DOHH2 (cell line): ENCODE data around the gene SEC14L3.

Source experiments
- H3F3A ChIP-seq: fragments of 200-600 bp; sonication (generic), shearing (Covaris generic); 2 replicates; pipeline ENCODE4 v1.6.0; 2016; ENCODE audit warnings: antibody characterized with exemption, mild to moderate bottlenecking; ENCODE audit not compliant: control insufficient read depth, insufficient read depth
- H3K27ac ChIP-seq: fragments of 200-600 bp; sonication (generic); 2 replicates; pipeline ENCODE4 v1.5.1; 2014; ENCODE audit warnings: low read depth, mild to moderate bottlenecking, low read length, moderate library complexity
- H3K27me3 ChIP-seq: fragments of 200-600 bp; sonication (generic); 2 replicates; pipeline ENCODE4 v1.6.1; 2014; ENCODE audit warnings: mild to moderate bottlenecking, low read length, mixed read lengths; ENCODE audit not compliant: control insufficient read depth
- H3K36me3 ChIP-seq: fragments of 200-600 bp; sonication (generic); 2 replicates; pipeline ENCODE4 v1.6.1; 2014; ENCODE audit warnings: mild to moderate bottlenecking, low read length, moderate library complexity, mixed read lengths; ENCODE audit not compliant: control insufficient read depth
- H3K4me1 ChIP-seq: fragments of 200-600 bp; sonication (generic); 2 replicates; pipeline ENCODE4 v1.6.1; 2014; ENCODE audit warnings: mild to moderate bottlenecking, low read length, mixed read lengths; ENCODE audit not compliant: control insufficient read depth
- H3K4me2 ChIP-seq: fragments of 200-600 bp; sonication (generic); 2 replicates; pipeline ENCODE4 v1.6.0; 2014; ENCODE audit warnings: mild to moderate bottlenecking, low read length, moderate library complexity
- H3K4me3 ChIP-seq: fragments of 200-600 bp; sonication (generic); 2 replicates; pipeline ENCODE4 v1.5.1; 2014; ENCODE audit warnings: mild to moderate bottlenecking, low read length, mixed read lengths
- H3K79me2 ChIP-seq: fragments of 200-600 bp; sonication (generic); 2 replicates; pipeline ENCODE4 v1.6.1; 2014; ENCODE audit warnings: mild to moderate bottlenecking, low read length, mixed read lengths; ENCODE audit not compliant: control insufficient read depth
- H3K9me2 ChIP-seq: fragments of 200-600 bp; sonication (generic); replicated peaks from 2 replicates; pipeline ENCODE4 v1.6.1; 2014; ENCODE audit warnings: mild to moderate bottlenecking, low read length, mixed read lengths; ENCODE audit not compliant: control insufficient read depth
- H3K9me3 ChIP-seq: fragments of 200-600 bp; sonication (generic); 2 replicates; pipeline ENCODE4 v1.6.1; 2014; ENCODE audit warnings: antibody characterized with exemption, low read length, mixed read lengths; ENCODE audit not compliant: control insufficient read depth, insufficient read depth
- H4K20me1 ChIP-seq: fragments of 200-600 bp; sonication (generic); 2 replicates; pipeline ENCODE4 v1.6.0; 2014; ENCODE audit warnings: low read depth, mild to moderate bottlenecking, antibody characterized with exemption, low read length, moderate library complexity; ENCODE audit not compliant: control insufficient read depth, insufficient read depth
- EZH2phosphoT487 ChIP-seq: fragments of 200-600 bp; sonication (generic); IDR thresholded peaks from 2 replicates; pipeline ENCODE4 v1.6.1; 2017; ENCODE audit warnings: borderline replicate concordance, mild to moderate bottlenecking, antibody characterized with exemption, low read length, moderate library complexity, mixed read lengths
- TF ChIP-seq, protein P1 (sequence below): fragments of 200-600 bp; sonication (generic); IDR thresholded peaks from one replicate; pipeline ENCODE4 v1.5.1; 2014; ENCODE audit warnings: antibody characterized with exemption, mild to moderate bottlenecking, low read depth, low read length; ENCODE audit not compliant: poor library complexity, severe bottlenecking

The SEC14L3 gene

DNA sequence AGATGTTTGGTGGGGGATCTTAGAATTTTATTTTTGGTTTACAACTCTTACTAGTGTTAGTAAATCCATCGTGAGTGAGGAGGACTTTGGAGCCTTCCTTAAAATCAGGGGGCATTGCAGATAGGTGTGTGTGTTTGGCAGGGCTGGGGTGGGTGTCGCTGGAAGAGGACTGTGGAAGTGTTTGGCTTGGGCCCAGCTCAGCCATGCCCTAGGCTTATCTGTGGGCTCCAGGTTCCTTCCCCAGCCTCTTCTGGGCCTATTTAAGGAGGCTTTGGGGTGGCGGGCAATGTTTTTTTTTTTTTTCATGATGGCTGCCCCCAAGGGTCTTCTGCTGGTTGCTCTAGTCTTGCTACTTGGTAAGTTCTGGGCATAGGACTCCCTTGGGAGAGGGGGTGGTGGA, 24.2 kb downstream of the SEC14L3 start:
- H3K36me3 ChIP-seq: no peaks in the 10 kb centered on the region
- TF ChIP-seq, protein P1, sequence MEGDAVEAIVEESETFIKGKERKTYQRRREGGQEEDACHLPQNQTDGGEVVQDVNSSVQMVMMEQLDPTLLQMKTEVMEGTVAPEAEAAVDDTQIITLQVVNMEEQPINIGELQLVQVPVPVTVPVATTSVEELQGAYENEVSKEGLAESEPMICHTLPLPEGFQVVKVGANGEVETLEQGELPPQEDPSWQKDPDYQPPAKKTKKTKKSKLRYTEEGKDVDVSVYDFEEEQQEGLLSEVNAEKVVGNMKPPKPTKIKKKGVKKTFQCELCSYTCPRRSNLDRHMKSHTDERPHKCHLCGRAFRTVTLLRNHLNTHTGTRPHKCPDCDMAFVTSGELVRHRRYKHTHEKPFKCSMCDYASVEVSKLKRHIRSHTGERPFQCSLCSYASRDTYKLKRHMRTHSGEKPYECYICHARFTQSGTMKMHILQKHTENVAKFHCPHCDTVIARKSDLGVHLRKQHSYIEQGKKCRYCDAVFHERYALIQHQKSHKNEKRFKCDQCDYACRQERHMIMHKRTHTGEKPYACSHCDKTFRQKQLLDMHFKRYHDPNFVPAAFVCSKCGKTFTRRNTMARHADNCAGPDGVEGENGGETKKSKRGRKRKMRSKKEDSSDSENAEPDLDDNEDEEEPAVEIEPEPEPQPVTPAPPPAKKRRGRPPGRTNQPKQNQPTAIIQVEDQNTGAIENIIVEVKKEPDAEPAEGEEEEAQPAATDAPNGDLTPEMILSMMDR: no peak
- TF ChIP-seq EZH2phosphoT487: no peak
- no peaks in the 10 kb centered on the region for H4K20me1 ChIP-seq
- peaks cover 18% of the 10 kb centered on the region for H3K4me1 ChIP-seq
- no peak overlapping the region for H3K27ac ChIP-seq
- no peak overlapping the region for H3K4me2 ChIP-seq
- no peaks in the 10 kb centered on the region for H3K9me2 ChIP-seq
- H3K9me3 ChIP-seq: no peaks in the 10 kb centered on the region
- no peaks in the 10 kb centered on the region for H3K79me2 ChIP-seq
- H3F3A ChIP-seq: no peaks in the 10 kb centered on the region
- H3K4me3 ChIP-seq: no peak overlapping the region
- H3K27me3 ChIP-seq: peaks cover 7% of the 10 kb centered on the region

DNA sequence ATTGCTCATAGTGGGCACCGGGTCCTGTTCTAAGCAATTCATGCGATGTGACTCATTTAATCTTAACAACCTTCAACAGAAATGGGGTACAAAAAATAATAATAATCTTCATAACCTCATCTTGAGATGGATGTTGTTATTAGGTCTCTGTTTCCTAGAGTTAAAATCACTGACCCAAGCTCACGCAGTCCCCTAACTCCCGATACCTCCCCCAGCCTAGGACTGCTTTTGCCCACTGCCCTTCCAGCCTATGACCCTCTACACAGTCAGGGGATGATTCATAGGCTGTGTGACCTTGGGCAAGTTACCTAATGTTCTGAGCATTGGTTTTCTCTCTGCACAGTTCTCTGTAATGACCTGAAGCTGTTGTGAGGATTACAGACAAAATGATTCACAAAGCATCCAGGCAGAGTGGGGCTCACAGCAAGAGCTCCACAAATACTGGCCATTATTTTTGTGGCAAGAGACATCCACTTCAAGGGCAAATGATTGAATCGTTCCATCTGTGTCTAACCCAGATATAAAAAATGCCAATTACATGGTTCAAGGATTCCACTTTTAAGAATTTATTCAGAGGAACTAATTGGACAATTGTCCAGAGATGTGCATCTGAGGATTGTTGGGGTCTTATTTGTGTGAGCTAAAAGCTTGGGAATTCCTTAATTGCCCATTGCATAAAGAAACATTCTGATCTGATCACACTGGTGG, 26.2 kb downstream of the SEC14L3 start:
- Histone ChIP-seq H3F3A (no peaks in the 10 kb centered on the region), H3K9me2 (no peaks in the 10 kb centered on the region), H3K36me3 (no peaks in the 10 kb centered on the region), H4K20me1 (no peaks in the 10 kb centered on the region), H3K9me3 (no peaks in the 10 kb centered on the region), H3K4me1 (peaks cover 28% of the 10 kb centered on the region), H3K27me3 (peaks cover 7% of the 10 kb centered on the region), H3K79me2 (no peaks in the 10 kb centered on the region), H3K27ac (no peak overlapping the region), H3K4me2 (peak overlapping the region; percentile 70), H3K4me3 (peak overlapping the region; percentile 61; the same call in 1 of the 2 replicates)
- no peak for TF ChIP-seq EZH2phosphoT487
- TF ChIP-seq, protein P1: peak; percentile 48

DNA sequence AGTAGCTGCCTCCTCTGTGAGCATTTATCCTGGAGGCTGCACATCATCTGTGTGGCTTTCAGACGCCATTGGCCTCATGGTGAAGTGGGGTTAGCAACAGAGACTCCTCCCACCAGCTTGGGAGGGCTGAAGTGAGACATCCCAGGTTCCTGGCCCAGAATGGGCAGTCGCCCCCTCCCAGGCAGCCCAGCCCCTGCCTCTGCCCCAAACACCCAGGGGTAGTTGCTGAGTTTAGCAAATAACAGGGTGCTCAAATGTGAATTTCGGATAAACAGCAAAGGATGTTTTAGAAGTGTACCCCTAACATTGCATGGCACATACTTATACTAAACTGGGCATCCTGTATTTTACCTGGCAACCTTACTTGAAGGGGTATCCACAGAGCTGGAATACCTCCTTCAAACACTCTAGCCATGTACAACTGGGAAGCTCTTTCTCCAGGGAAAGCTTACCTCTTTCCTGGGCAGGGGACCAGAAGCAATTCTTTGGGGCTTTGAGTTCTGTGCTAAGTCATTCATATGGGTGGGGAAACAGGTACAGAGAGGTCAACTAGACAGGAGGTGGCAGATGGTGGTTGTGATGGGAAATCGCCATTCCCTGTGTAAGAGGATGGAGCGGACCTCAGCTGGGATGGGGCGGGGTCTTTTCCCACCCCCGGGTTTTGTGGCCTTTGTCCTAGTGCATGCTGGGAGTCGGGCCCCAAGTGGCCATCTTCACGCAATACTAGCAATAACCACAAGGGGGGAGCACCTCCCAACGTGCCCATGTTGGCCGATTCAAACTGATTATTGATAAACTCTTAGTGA, 27.0 kb downstream of the SEC14L3 start:
- Histone ChIP-seq H3K4me2 (peak overlapping the region; percentile 70), H3K79me2 (no peaks in the 10 kb centered on the region), H3F3A (no peaks in the 10 kb centered on the region), H3K4me3 (peak overlapping the region; percentile 61), H3K9me3 (no peaks in the 10 kb centered on the region), H3K4me1 (peaks cover 28% of the 10 kb centered on the region), H3K9me2 (no peaks in the 10 kb centered on the region), H4K20me1 (no peaks in the 10 kb centered on the region), H3K27ac (no peak overlapping the region), H3K36me3 (no peaks in the 10 kb centered on the region), H3K27me3 (peaks cover 7% of the 10 kb centered on the region)
- no peak for TF ChIP-seq EZH2phosphoT487
- TF ChIP-seq, protein P1: peak; percentile 83
